ENCODE measurements around the gene C11orf24. TPM values are rescaled to one million over a fixed set of nuclear protein-coding genes. Genes with fewer than 3 reads are reported as not detected.
A peak's percentile ranks its signal among the peaks of the same experiment; 100 is the strongest.

Gene C11orf24
- total and polyA plus RNA-seq, 9 of the 15 experiments (the other 6 are each of a cell fraction or from before 2014, with no cell fraction given) = 2.0 to 65.2 (median 32.5) TPM

DNA sequence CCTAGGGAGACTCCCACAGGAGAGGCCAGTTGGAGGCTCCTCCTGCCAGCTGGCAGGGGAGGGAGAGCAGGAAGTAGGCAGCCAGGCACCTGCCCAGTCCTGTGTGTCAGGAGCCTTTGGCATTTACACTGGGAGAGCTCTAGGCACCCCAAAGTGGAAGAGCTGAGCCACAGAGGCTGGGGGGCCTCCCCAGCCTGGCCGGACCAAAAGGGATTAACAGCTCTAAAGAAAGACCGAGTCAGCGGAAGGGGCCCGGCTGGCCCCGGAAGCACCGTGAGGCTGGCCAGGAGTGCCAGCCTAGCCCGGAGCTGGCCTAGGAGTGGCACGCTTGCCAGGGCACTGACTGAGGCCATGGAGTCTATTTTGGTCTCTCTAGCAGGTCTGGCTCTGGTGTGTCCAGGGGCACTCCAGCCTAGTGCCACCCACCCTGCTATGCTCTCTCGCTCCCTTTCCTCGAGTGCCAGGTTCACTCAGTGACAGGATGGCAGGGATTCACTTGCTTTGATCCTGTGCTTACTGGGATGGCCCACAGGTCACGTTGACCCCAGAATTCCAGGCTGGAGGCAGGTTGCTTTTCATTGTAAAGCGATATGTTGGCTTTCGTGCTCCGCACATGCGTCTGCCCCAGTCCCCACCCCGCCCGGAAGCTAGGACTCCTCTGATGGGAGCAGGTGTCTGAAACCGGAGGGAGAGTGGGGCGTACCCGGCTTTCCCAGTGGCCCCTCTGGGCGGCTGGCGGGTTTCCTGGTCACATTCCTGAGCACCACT is 55.4 kb downstream of the C11orf24 start:
- FAIRE-seq = no peak
- intact Hi-C loops (cut with micrococcal nuclease) (no loop called here), in situ Hi-C loops (cut with MboI) (no loop called here)
- H3K79me2 ChIP-seq (ENCODE audit: control insufficient read depth, insufficient read depth, low read length) = peaks cover 13% of the 10 kb centered on the region
- TF ChIP-seq C11orf30 (IDR thresholded peaks at IDR 0.05; ENCODE audit: low read depth) (0 out of 2 replicates have a peak, but pooled peaks have one; percentile 4), NRF1 (conservative IDR thresholded peaks at IDR 0.05 in 1 of 2, IDR thresholded peaks at IDR 0.05 in 1 of 2) (peak; percentile 41 to 47; a peak in 3 of 4 replicates), IFI16 (CRISPR knock-in tag; IDR thresholded peaks at IDR 0.05) (no peak)
- no TSS peak for BruUV-seq (replicated peaks)
- peaks cover 5% of the 10 kb centered on the region; the same call in 1 of the 2 replicates for H4K20me1 ChIP-seq (replicated peaks; ENCODE audit: control insufficient read depth, insufficient read depth, low read length)
- peak overlapping the region in 1 of 2 experiments; percentile 64; a peak in 2 of 4 replicates for H3K9ac ChIP-seq (ENCODE audit: insufficient read depth in 1 of 2, low read depth in 2 of 2, low read length in 2 of 2)
- peaks cover 13 to 39% of the 10 kb centered on the region in 2 experiments; a peak in 4 of 5 replicates for H3K27me3 ChIP-seq (ENCODE audit: control insufficient read depth in 2 of 2, insufficient read depth in 2 of 2, low read length in 2 of 2)
- DNase-seq (ENCODE audit: extremely low read depth in 1 of 4, low spot score in 3 of 4) = no peak
- H2AFZ ChIP-seq (ENCODE audit: low read depth, low read length) = 0 out of 2 replicates have a peak overlapping the region, but pooled peaks have one; percentile 24
- H3K4me1 ChIP-seq (replicated peaks in 1 of 2; ENCODE audit: control insufficient read depth in 2 of 2, insufficient read depth in 2 of 2, low read length in 2 of 2) = peaks cover 6 to 36% of the 10 kb centered on the region in 2 experiments; a peak in 4 of 5 replicates
- no peak for ATAC-seq
- H3K9me3 ChIP-seq (replicated peaks; ENCODE audit: control insufficient read depth, insufficient read depth, low read depth, low read length) = no peaks in the 10 kb centered on the region
- no peaks in the 10 kb centered on the region for H3K9me1 ChIP-seq (ENCODE audit: control insufficient read depth, insufficient read depth, low read length)
- 36% methylated on average over 20 of the region's 22 CpGs for WGBS (ENCODE audit: insufficient coverage, low coverage, missing lambda C conversion rate)
- H3K27ac ChIP-seq (ENCODE audit: extremely low read depth, low read depth, low read length) = no peak overlapping the region
- CTCF ChIA-PET (ENCODE audit: low intra/inter-chr PET ratio) = no interaction called here
- POLR2A ChIA-PET = interaction anchor here (0.6 to 2.0 kb wide), 5 partner anchors 10 to 59 kb away, joined by 3 to 6 read pairs (median 4); no protein-coding TSS in a partner anchor
- H3K36me3 ChIP-seq (ENCODE audit: control insufficient read depth, insufficient read depth, low read length) = no peaks in the 10 kb centered on the region
- no peak overlapping the region for H3K4me3 ChIP-seq
- no peak overlapping the region; the same call in 1 of the 2 replicates for H3K4me2 ChIP-seq (ENCODE audit: insufficient read depth, low read length)
